ENCODE measurements around the gene KAZN.

- TF ChIP-seq EZH2 (IDR thresholded peaks at IDR 0.05; ENCODE audit: low read depth): no peak
- no peak for TF ChIP-seq CTCF (conservative IDR thresholded peaks at IDR 0.05)
Measured at GRCh38 chr1:14705824-14706223, 107.3 kb downstream of the KAZN start.
